Endodermal cell (in vitro differentiated cells): Measurements from ENCODE around the gene MAD2L2. TPM values are rescaled to one million over a fixed set of nuclear protein-coding genes. Genes with fewer than 3 reads are reported as not detected.
A peak's percentile ranks its signal among the peaks of the same experiment; 100 is the strongest.

Experiments used
- DNase-seq: peaks from one replicate; pipeline ENCODE4 v3.0.0-alpha.2; 2017
- H3K27ac ChIP-seq: 2 replicates; pipeline ENCODE4 v1.5.1; 2013; ENCODE audit warnings: mild to moderate bottlenecking, low read depth, low read length, moderate library complexity
- H3K27me3 ChIP-seq: 2 replicates; pipeline ENCODE4 v1.6.1; 2013; ENCODE audit warnings: mild to moderate bottlenecking, low read length, moderate library complexity; ENCODE audit not compliant: insufficient read depth, control insufficient read depth, poor library complexity, severe bottlenecking
- H3K36me3 ChIP-seq: 2 replicates; pipeline ENCODE4 v1.7.0; 2013; ENCODE audit warnings: mild to moderate bottlenecking, low read length, moderate library complexity; ENCODE audit not compliant: control insufficient read depth, insufficient read depth
- H3K4me1 ChIP-seq: one replicate; pipeline ENCODE4 v1.7.0; 2013; ENCODE audit warnings: low read length; ENCODE audit not compliant: control insufficient read depth, insufficient read depth
- H3K4me3 ChIP-seq: 2 replicates; pipeline ENCODE4 v1.5.1; 2013; ENCODE audit warnings: mild to moderate bottlenecking, low read length, moderate library complexity
- H3K9ac ChIP-seq: 2 replicates; pipeline ENCODE4 v1.6.1; 2013; ENCODE audit warnings: mild to moderate bottlenecking, low read length, moderate library complexity; ENCODE audit not compliant: poor library complexity, severe bottlenecking; ENCODE audit errors: extremely low read depth
- H3K9me3 ChIP-seq: 2 replicates; pipeline ENCODE4 v1.6.1; 2013; ENCODE audit warnings: mild to moderate bottlenecking, low read length, moderate library complexity; ENCODE audit not compliant: control insufficient read depth
- H3K27ac Mint-ChIP-seq: 2 replicates; pipeline ENCODE4 v1.8.0; 2020; ENCODE audit warnings: mixed read lengths
- H3K27me3 Mint-ChIP-seq: 2 replicates; pipeline ENCODE4 v1.8.0; 2021; ENCODE audit warnings: mild to moderate bottlenecking, mixed read lengths; ENCODE audit not compliant: insufficient read depth
- H3K36me3 Mint-ChIP-seq: 2 replicates; pipeline ENCODE4 v1.8.0; 2020; ENCODE audit warnings: low read depth, mixed read lengths
- H3K4me1 Mint-ChIP-seq: 2 replicates; pipeline ENCODE4 v1.8.0; 2020; ENCODE audit warnings: mixed read lengths
- H3K4me3 Mint-ChIP-seq: 2 replicates; pipeline ENCODE4 v1.8.0; 2020; ENCODE audit warnings: mild to moderate bottlenecking, moderate library complexity, mixed read lengths
- H3K9me3 Mint-ChIP-seq: 2 replicates; pipeline ENCODE4 v1.8.0; 2020; ENCODE audit warnings: mild to moderate bottlenecking, mixed read lengths
- CTCF ChIP-seq: fragments of 200-600 bp; sonication (generic); conservative IDR thresholded peaks from 2 replicates; pipeline ENCODE4 v1.5.0; 2021; ENCODE audit warnings: antibody characterized with exemption, mild to moderate bottlenecking
- WGBS, 2 experiments: methylation state at CpG; one replicate each; pipeline versions ENCODE4 v1.1.5 to v1.1.7; 2013; ENCODE audit warnings: missing lambda C conversion rate in 2 of 2, mixed read lengths in 1 of 2; ENCODE audit not compliant: insufficient coverage in 1 of 2, insufficient read length in 1 of 2; 5-methylcytosine and 5-hydroxymethylcytosine counted together
- total RNA-seq, 2 donors: library from RNA; stranded (reverse); fragmentation: NEBNext Ultra II Directional in 1 of 2; extraction: Animal tissue kit (Norgen Biotek cat#: 25700) in 1 of 2; gene quantifications; 2 replicates in 1 of 2; 3 replicates in 1 of 2; pipeline ENCODE4 v1.2.1, GENCODE V29; 2021

MAD2L2 gene
- total RNA-seq, 2 donors from 2014 or later, result 128 to 132 TPM

DNA sequence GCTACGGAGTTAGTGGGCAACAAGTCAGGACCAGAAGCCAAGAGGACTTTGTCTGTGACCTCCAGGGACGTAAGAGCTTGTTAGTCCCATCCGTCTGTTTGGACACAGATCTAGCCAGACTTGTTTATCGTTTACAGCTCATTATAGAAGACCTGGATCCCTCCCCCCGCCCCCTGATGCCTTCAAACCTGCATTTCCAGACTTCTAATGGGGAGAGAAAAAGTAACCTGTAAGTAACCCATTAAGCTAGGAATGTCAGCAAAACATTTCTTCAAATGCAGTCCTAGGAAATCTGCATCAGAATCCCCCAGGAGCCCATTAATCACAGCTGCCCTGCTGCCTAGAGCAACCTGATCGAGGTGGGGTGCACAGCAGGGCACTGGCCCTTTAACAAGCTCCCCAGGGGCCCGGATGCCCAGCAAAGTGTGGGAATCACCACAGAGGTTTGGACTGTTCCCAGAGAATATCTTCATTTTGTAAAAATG lies 1.4 kb upstream of the MAD2L2 start:
- 17% methylated on average over 5 to 7 of the region's 7 CpGs for WGBS, 2 experiments
- no peaks in the 10 kb centered on the region for H3K9me3 Mint-ChIP-seq
- no peaks in the 10 kb centered on the region for H3K36me3 ChIP-seq
- no peaks in the 10 kb centered on the region for H3K4me1 ChIP-seq
- H3K9me3 ChIP-seq, result no peaks in the 10 kb centered on the region
- H3K9ac ChIP-seq, result no peak overlapping the region
- H3K4me1 Mint-ChIP-seq, result peaks cover 13% of the 10 kb centered on the region
- no peaks in the 10 kb centered on the region for H3K27me3 Mint-ChIP-seq
- no peak for TF ChIP-seq CTCF
- H3K27me3 ChIP-seq, result no peaks in the 10 kb centered on the region
- H3K27ac ChIP-seq, result peak overlapping the region; percentile 64
- peak overlapping the region; percentile 61 for H3K27ac Mint-ChIP-seq
- peaks cover 10% of the 10 kb centered on the region for H3K36me3 Mint-ChIP-seq
- H3K4me3 Mint-ChIP-seq, result peak overlapping the region; percentile 77
- H3K4me3 ChIP-seq, result no peak overlapping the region
- DNase-seq, result peak; percentile 91

DNA sequence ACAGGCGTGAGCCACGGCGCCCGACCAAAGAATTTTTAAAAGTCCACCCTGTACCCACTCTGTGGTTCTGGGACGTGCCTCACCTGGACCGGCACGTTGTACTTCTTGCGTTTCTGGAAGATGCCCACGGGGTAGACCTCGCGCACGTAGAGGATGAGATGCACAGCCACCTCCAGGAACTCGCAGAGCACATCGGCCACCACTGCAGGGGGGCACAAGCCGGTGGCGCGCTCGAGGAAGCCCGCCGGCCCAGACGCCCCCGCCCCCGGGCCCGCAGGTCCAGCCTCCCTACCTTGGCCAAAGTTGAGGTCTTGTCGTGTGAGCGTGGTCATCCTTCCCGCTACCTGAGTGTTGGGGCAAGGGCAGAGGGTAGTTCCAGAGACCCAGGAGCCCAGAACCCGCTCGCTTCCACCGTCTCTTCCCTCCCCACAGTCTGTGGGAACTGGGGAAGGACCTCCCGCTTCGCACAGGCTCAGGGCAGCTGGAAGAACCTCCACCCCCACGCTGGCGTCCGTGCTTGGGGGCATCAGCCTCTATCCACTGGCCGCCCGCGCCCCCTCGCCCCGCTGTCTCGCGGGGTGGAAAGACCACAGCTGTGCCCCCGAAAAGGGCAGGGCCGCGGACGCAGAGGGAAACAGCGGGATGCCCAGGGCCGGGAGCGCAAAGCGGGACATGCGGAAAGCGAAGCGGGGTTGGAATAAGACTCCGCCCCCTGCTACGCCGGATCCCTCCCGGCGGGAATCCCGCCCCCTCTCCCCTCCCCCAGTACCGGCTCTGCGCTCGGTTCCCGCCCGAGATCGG lies 478 bp downstream of the MAD2L2 start:
- Histone ChIP-seq H3K9me3 (no peaks in the 10 kb centered on the region), H3K36me3 (peaks cover 10% of the 10 kb centered on the region), H3K9ac (peak overlapping the region; percentile 70), H3K4me1 (no peaks in the 10 kb centered on the region), H3K4me3 (peak overlapping the region; percentile 91), H3K27me3 (no peaks in the 10 kb centered on the region), H3K27ac (peak overlapping the region; percentile 77)
- WGBS, 2 experiments, result 4 to 9% methylated on average over 30 to 65 of the region's 65 CpGs
- no peak for TF ChIP-seq CTCF
- Mint-ChIP-seq H3K27ac (peak overlapping the region; percentile 61), H3K9me3 (no peaks in the 10 kb centered on the region), H3K27me3 (no peaks in the 10 kb centered on the region), H3K4me3 (peak overlapping the region; percentile 77), H3K4me1 (peaks cover 13% of the 10 kb centered on the region), H3K36me3 (peaks cover 18% of the 10 kb centered on the region)
- DNase-seq, result no peak

DNA sequence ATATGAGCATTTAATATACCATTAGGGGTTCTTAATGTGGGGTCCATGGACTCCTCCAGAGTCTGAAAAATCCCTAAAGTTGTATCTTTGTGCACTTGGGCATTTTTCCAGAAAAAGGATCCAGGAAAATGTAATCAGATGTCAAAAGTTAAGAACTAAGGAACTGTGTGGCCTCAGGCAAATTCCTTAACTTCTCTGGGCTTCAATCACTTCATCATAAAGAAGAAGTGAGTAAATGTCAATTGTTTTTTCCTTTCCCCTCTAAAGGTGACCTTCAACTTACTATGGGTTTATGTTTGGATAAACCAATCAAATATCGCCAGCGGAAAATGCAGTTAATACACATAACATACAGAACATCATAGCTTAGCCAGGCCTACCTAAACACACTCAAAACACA lies 2.5 kb downstream of the MAD2L2 start:
- no peak for TF ChIP-seq CTCF
- Histone ChIP-seq H3K27ac (no peak overlapping the region), H3K36me3 (peaks cover 26% of the 10 kb centered on the region), H3K27me3 (no peaks in the 10 kb centered on the region), H3K4me3 (no peak overlapping the region), H3K9ac (no peak overlapping the region), H3K4me1 (no peaks in the 10 kb centered on the region), H3K9me3 (no peaks in the 10 kb centered on the region)
- Mint-ChIP-seq H3K9me3 (no peaks in the 10 kb centered on the region), H3K27ac (no peak overlapping the region), H3K36me3 (peaks cover 32% of the 10 kb centered on the region), H3K4me3 (no peak overlapping the region), H3K27me3 (no peaks in the 10 kb centered on the region), H3K4me1 (peaks cover 7% of the 10 kb centered on the region)
- DNase-seq, result no peak
- 88 to 100% methylated on average over 2 of the region's 2 CpGs for WGBS, 2 experiments
